Kidney (tissue), 14 donors: Measurements from ENCODE around the gene SMAD3. TPM values are rescaled to one million over a fixed set of nuclear protein-coding genes. Genes with fewer than 3 reads are reported as not detected.

ENCODE experiments used
- DNase-seq, 5 donors: peaks; one replicate each; pipeline ENCODE4 v3.0.0-alpha.2; 2013 to 2020
- FAIRE-seq: peaks from 2 replicates; lab custom pipeline; 2012; peaks lifted over from hg19 to GRCh38; lab: Jason Lieb, UNC
- H3K27ac ChIP-seq, 2 donors: one replicate each; pipeline ENCODE4 v1.7.0; 2013; ENCODE audit warnings: low read depth in 2 of 2, low read length in 2 of 2, inconsistent platforms in 1 of 2
- H3K27me3 ChIP-seq: one replicate; pipeline ENCODE4 v1.7.1; 2013; ENCODE audit warnings: low read length, inconsistent platforms; ENCODE audit not compliant: control insufficient read depth, insufficient read depth
- H3K36me3 ChIP-seq, 3 donors: one replicate each; pipeline versions ENCODE4 v1.7.0 to v1.7.1; 2013; ENCODE audit warnings: low read length in 3 of 3, control low read depth in 1 of 3, inconsistent platforms in 1 of 3; ENCODE audit not compliant: insufficient read depth in 3 of 3, control insufficient read depth in 2 of 3
- H3K4me1 ChIP-seq, 3 donors: one replicate each; pipeline versions ENCODE4 v1.7.0 to v1.7.1; 2013; ENCODE audit warnings: low read length in 3 of 3, inconsistent platforms in 1 of 3, low read depth in 1 of 3; ENCODE audit not compliant: control insufficient read depth in 2 of 3, insufficient read depth in 2 of 3
- H3K4me3 ChIP-seq, 3 donors: one replicate each; pipeline versions ENCODE4 v1.7.0 to v1.8.1; 2013; ENCODE audit warnings: low read length in 3 of 3, control low read depth in 1 of 3, inconsistent platforms in 1 of 3
- H3K9ac ChIP-seq, 3 donors: one replicate each; pipeline versions ENCODE4 v1.7.0 to v1.7.1; 2013; ENCODE audit warnings: low read length in 3 of 3, control low read depth in 1 of 3, inconsistent platforms in 1 of 3
- H3K9me3 ChIP-seq, 3 donors: one replicate each; pipeline versions ENCODE4 v1.7.0 to v1.7.1; 2013; ENCODE audit warnings: low read length in 3 of 3, control low read depth in 1 of 3, inconsistent platforms in 1 of 3; ENCODE audit not compliant: control insufficient read depth in 2 of 3, insufficient read depth in 1 of 3
- intact Hi-C: fragments of 100-400 bp; cut with DNase I; formaldehyde crosslinking; loops from one replicate; pipeline ENCODE4 v1.11.1; 2022
- polyA plus RNA-seq: library from polyadenylated mRNA; stranded (reverse); fragments of 350-450 nt; fragmentation: Illumina TruSeq; extraction: RNeasy Lipid Tissue Mini Kit (QIAGEN cat#74804); gene quantifications from one replicate; pipeline ENCODE4 v1.2.3, GENCODE V29; 2014; ENCODE audit warnings: low read depth, low replicate concordance; ENCODE audit not compliant: insufficient read depth
- total RNA-seq: library from RNA; stranded (reverse); fragmentation: NEBNext Ultra II Directional; extraction: Animal tissue kit (Norgen Biotek cat#: 25700); gene quantifications from one replicate; pipeline ENCODE4 v1.2.1, GENCODE V29; 2021
- TF ChIP-seq, protein P1 (sequence below): IDR thresholded peaks from 3 replicates; pipeline ENCODE4 v1.5.1; 2012; ENCODE audit warnings: mild to moderate bottlenecking, moderate library complexity, borderline replicate concordance; ENCODE audit not compliant: insufficient read depth; ENCODE audit errors: extremely low read depth
- donor health status: control.
- donor health status: control.
- donor health status: control.
- donor health status: control.
- donor health status: control.
- donor health status: DM: yes; HTN: yes; CAD: no.
- donor health status: Normal renal cell carcinoma (clear cell type).

Gene SMAD3
- total and polyA plus RNA-seq, 2 donors from 2014 or later: 10.1 to 58.2 TPM

DNA sequence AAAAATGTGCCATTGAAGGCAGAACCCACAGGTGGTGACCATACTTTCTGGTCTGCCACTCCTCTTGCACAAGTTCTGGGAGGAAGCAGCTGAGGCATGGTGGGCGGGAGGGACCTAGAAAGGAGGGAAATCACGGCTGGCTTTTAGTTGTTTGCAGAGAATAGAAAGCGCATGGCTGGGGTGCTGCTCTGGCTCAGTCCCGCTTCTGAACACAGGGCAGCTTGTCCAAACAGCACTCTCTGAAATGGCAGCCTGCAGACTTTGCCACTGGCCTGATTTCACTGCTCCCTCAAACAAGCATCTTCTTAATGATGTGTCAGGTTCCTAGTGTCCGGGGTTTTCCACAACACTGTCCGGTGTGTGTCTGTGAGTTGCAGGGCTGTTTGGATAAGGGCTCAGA, 112.3 kb downstream of the SMAD3 start:
- H3K4me1 ChIP-seq: peaks cover 0 to 14% (median 7%) of the 10 kb centered on the region in 3 donors
- H3K36me3 ChIP-seq: peaks cover 0 to 43% (median 3%) of the 10 kb centered on the region in 3 donors
- no peaks in the 10 kb centered on the region for H3K27me3 ChIP-seq
- no peak overlapping the region for H3K4me3 ChIP-seq
- TF ChIP-seq, protein P1, sequence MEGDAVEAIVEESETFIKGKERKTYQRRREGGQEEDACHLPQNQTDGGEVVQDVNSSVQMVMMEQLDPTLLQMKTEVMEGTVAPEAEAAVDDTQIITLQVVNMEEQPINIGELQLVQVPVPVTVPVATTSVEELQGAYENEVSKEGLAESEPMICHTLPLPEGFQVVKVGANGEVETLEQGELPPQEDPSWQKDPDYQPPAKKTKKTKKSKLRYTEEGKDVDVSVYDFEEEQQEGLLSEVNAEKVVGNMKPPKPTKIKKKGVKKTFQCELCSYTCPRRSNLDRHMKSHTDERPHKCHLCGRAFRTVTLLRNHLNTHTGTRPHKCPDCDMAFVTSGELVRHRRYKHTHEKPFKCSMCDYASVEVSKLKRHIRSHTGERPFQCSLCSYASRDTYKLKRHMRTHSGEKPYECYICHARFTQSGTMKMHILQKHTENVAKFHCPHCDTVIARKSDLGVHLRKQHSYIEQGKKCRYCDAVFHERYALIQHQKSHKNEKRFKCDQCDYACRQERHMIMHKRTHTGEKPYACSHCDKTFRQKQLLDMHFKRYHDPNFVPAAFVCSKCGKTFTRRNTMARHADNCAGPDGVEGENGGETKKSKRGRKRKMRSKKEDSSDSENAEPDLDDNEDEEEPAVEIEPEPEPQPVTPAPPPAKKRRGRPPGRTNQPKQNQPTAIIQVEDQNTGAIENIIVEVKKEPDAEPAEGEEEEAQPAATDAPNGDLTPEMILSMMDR: no peak
- no peak overlapping the region for H3K27ac ChIP-seq
- intact Hi-C loops: no loop called here
- no peak for FAIRE-seq
- H3K9ac ChIP-seq: no peak overlapping the region
- no peak for DNase-seq
- H3K9me3 ChIP-seq: no peaks in the 10 kb centered on the region

- FAIRE-seq: no peak
- intact Hi-C loops: no loop called here
Measured at GRCh38 chr15:67178569-67179210, 113.3 kb downstream of the SMAD3 start.

GRCh38 chr15:67179411-67179995, 114.1 kb downstream of the SMAD3 start:
- Histone ChIP-seq H3K36me3 (peaks cover 0 to 39% (median 0%) of the 10 kb centered on the region in 3 donors), H3K27ac (no peak overlapping the region)
- DNase-seq: no peak

More at GRCh38 chr15:67178569-67179210, 113.3 kb downstream of the SMAD3 start:
- DNase-seq: peak in 1 of 5 donors; percentile 47
- Histone ChIP-seq H3K4me1 (peaks cover 0 to 14% (median 7%) of the 10 kb centered on the region in 3 donors), H3K9me3 (no peaks in the 10 kb centered on the region), H3K27me3 (no peaks in the 10 kb centered on the region), H3K4me3 (no peak overlapping the region), H3K9ac (no peak overlapping the region), H3K36me3 (peaks cover 0 to 40% (median 0%) of the 10 kb centered on the region in 3 donors), H3K27ac (no peak overlapping the region)
- TF ChIP-seq, protein P1: no peak

More at GRCh38 chr15:67179411-67179995, 114.1 kb downstream of the SMAD3 start:
- intact Hi-C loops: no loop called here
- H3K9me3 ChIP-seq: no peaks in the 10 kb centered on the region
- peaks cover 0 to 14% (median 7%) of the 10 kb centered on the region in 3 donors for H3K4me1 ChIP-seq
- FAIRE-seq: no peak
- H3K9ac ChIP-seq: no peak overlapping the region
- TF ChIP-seq, protein P1: no peak
- H3K4me3 ChIP-seq: no peak overlapping the region
- no peaks in the 10 kb centered on the region for H3K27me3 ChIP-seq
